ENCODE data around the gene NLK. TPM values are rescaled to one million over a fixed set of nuclear protein-coding genes. Genes with fewer than 3 reads are reported as not detected.

The NLK gene
- total and polyA plus RNA-seq, 10 of the 15 experiments (the other 5 are each of a cell fraction or from before 2014, with no cell fraction given), result 5.0 to 22.9 (median 15.0) TPM

DNA sequence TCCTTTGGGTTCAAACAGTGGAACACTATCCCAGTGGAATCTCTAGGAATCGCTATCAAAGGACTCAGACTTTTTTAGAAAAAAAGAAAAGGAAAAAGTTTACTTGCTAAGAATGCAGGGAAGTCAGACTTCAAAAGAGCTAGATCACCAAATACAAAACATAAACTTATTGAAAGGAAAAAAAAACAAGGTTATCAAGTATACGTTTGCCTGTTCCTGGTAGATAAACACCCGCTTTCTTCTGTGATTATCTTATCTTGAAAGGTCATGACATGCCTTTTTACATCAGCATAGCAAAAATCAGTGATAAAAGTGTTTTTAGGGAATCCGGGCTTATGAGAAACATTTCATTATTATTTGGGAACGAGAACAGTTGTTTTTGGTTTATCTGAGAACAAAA lies 147.2 kb downstream of the NLK start:
- no TSS peak for BruUV-seq (replicated peaks)
- SMC1A ChIA-PET (ENCODE audit: uncharacterized antibody, unreplicated experiment), result no interaction called here
- Histone ChIP-seq H3K79me2 (ENCODE audit: control insufficient read depth, insufficient read depth, low read length) (no peaks in the 10 kb centered on the region), H3K27ac (ENCODE audit: control insufficient read depth, insufficient read depth) (no peak overlapping the region), H3K4me3 (no peak overlapping the region), H3K27me3 (replicated peaks in 1 of 2; ENCODE audit: control insufficient read depth in 2 of 2, insufficient read depth in 2 of 2, low read length in 1 of 2) (no peaks in the 10 kb centered on the region), H3K4me1 (ENCODE audit: control insufficient read depth, insufficient read depth, low read length) (no peaks in the 10 kb centered on the region), H3K4me2 (ENCODE audit: control insufficient read depth, insufficient read depth) (no peak overlapping the region), H3K36me3 (ENCODE audit: control insufficient read depth in 2 of 2, insufficient read depth in 2 of 2, low read length in 1 of 2) (peaks cover 3 to 14% of the 10 kb centered on the region in 2 experiments; a peak in 2 of 4 replicates), H2AFZ (ENCODE audit: control insufficient read depth, low read depth, low read length) (no peak overlapping the region), H4K20me1 (ENCODE audit: control insufficient read depth, insufficient read depth) (no peaks in the 10 kb centered on the region), H3K9ac (ENCODE audit: control insufficient read depth, insufficient read depth, low read length) (no peak overlapping the region), H3K9me3 (replicated peaks; ENCODE audit: control insufficient read depth, insufficient read depth, low read length) (peaks cover 4% of the 10 kb centered on the region; the same call in 2 of the 3 replicates)
- in situ Hi-C loops (cut with MboI) (no loop called here), intact Hi-C loops (cut with micrococcal nuclease; ENCODE audit: unreplicated experiment) (no loop called here)
- RAD21 ChIA-PET (ENCODE audit: unreplicated experiment), result no interaction called here
- ATAC-seq, result no peak
- POLR2A ChIA-PET, result no interaction called here
- 96% methylated on average over 5 of the region's 5 CpGs for WGBS (ENCODE audit: insufficient coverage, insufficient replicate concordance, low lambda C conversion rate, missing lambda C conversion rate)
- DNase-seq (ENCODE audit: low read depth, low spot score), result no peak
- FAIRE-seq, result no peak
- CTCF ChIA-PET, result interaction anchor here (0.6 to 1.3 kb wide), 3 partner anchors 11 to 310 kb away, joined by 3 to 5 read pairs (median 3); no protein-coding TSS in a partner anchor
- no peak for TF ChIP-seq CREB1 (IDR thresholded peaks at IDR 0.05; ENCODE audit: low read depth)
- no peak for TF ChIP-seq CBX5 (IDR thresholded peaks at IDR 0.05; ENCODE audit: low read depth)

DNA sequence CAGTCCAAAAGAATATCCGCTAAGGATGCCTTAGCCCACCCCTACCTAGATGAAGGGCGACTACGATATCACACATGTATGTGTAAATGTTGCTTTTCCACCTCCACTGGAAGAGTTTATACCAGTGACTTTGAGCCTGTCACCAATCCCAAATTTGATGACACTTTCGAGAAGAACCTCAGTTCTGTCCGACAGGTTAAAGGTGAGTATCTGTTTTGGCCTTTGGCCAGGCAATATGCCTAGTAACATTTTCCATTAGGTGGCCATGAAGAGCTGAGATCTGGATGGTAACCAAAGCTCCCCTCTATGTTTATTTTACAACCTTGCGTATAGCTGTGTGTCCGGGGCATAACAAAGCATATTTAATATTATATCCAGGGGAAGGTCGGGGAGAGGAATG lies 148.5 kb downstream of the NLK start:
- in situ Hi-C loops (cut with MboI), result no loop called here
- Histone ChIP-seq H3K4me3 (no peak overlapping the region), H3K9ac (ENCODE audit: control insufficient read depth, insufficient read depth, low read length) (no peak overlapping the region), H3K79me2 (ENCODE audit: control insufficient read depth, insufficient read depth, low read length) (no peaks in the 10 kb centered on the region), H3K27ac (ENCODE audit: control insufficient read depth, insufficient read depth) (no peak overlapping the region), H3K36me3 (ENCODE audit: control insufficient read depth in 2 of 2, insufficient read depth in 2 of 2, low read length in 1 of 2) (peaks cover 4 to 6% of the 10 kb centered on the region in 2 experiments; a peak in 1 of 4 replicates), H3K9me3 (replicated peaks; ENCODE audit: control insufficient read depth, insufficient read depth, low read length) (peaks cover 4% of the 10 kb centered on the region; the same call in 2 of the 3 replicates), H3K4me1 (ENCODE audit: control insufficient read depth, insufficient read depth, low read length) (no peaks in the 10 kb centered on the region), H3K27me3 (replicated peaks in 1 of 2; ENCODE audit: control insufficient read depth in 2 of 2, insufficient read depth in 2 of 2, low read length in 1 of 2) (no peaks in the 10 kb centered on the region), H2AFZ (ENCODE audit: control insufficient read depth, low read depth, low read length) (no peak overlapping the region), H4K20me1 (ENCODE audit: control insufficient read depth, insufficient read depth) (no peaks in the 10 kb centered on the region), H3K4me2 (ENCODE audit: control insufficient read depth, insufficient read depth) (no peak overlapping the region)
- 97% methylated on average over 8 of the region's 8 CpGs for WGBS (ENCODE audit: insufficient coverage, insufficient replicate concordance, low lambda C conversion rate, missing lambda C conversion rate)
- ChIA-PET CTCF (no interaction called here), SMC1A (ENCODE audit: uncharacterized antibody, unreplicated experiment) (interaction anchor here (1.4 kb wide), 1 partner anchor 133 kb away, joined by 3 read pairs; no protein-coding TSS in a partner anchor), POLR2A (no interaction called here), RAD21 (ENCODE audit: unreplicated experiment) (no interaction called here)
- ATAC-seq (no peak), FAIRE-seq (no peak), DNase-seq (ENCODE audit: low read depth, low spot score) (no peak)
- intact Hi-C loops (cut with micrococcal nuclease; ENCODE audit: unreplicated experiment), result no loop called here
- BruUV-seq (replicated peaks), result no TSS peak
- TF ChIP-seq NFYA (IDR thresholded peaks at IDR 0.05; ENCODE audit: borderline replicate concordance, low read depth, low read length) (no peak), NR2F1 (conservative IDR thresholded peaks at IDR 0.05) (no peak), RB1 (IDR thresholded peaks at IDR 0.05; ENCODE audit: borderline replicate concordance) (no peak), POLR2A (IDR thresholded peaks at IDR 0.05; ENCODE audit: low read depth, low read length) (no peak), RAD51 (IDR thresholded peaks at IDR 0.05) (no peak), ZNF274 (IDR thresholded peaks at IDR 0.05; ENCODE audit: insufficient read depth, insufficient read length) (no peak), GATAD2B (conservative IDR thresholded peaks at IDR 0.05; ENCODE audit: low read depth) (no peak), BRCA1 (IDR thresholded peaks at IDR 0.05; ENCODE audit: low read depth, low read length) (no peak), ZNF384 (IDR thresholded peaks at IDR 0.05; ENCODE audit: borderline replicate concordance, low read depth, low read length) (no peak), ZNF217 (IDR thresholded peaks at IDR 0.05) (no peak), POU2F2 (IDR thresholded peaks at IDR 0.05; ENCODE audit: borderline replicate concordance, low read depth, low read length) (no peak), ESRRA (IDR thresholded peaks at IDR 0.05; ENCODE audit: low read length) (no peak), RCOR1 (conservative IDR thresholded peaks at IDR 0.05; ENCODE audit: low read depth, low read length) (no peak), SREBF1 (IDR thresholded peaks at IDR 0.05; ENCODE audit: low read length) (no peak), KLF5 (IDR thresholded peaks at IDR 0.05; ENCODE audit: partially characterized antibody) (no peak), KDM1A (IDR thresholded peaks at IDR 0.05; ENCODE audit: borderline replicate concordance) (no peak)
- TF ChIP-seq, protein P1, sequence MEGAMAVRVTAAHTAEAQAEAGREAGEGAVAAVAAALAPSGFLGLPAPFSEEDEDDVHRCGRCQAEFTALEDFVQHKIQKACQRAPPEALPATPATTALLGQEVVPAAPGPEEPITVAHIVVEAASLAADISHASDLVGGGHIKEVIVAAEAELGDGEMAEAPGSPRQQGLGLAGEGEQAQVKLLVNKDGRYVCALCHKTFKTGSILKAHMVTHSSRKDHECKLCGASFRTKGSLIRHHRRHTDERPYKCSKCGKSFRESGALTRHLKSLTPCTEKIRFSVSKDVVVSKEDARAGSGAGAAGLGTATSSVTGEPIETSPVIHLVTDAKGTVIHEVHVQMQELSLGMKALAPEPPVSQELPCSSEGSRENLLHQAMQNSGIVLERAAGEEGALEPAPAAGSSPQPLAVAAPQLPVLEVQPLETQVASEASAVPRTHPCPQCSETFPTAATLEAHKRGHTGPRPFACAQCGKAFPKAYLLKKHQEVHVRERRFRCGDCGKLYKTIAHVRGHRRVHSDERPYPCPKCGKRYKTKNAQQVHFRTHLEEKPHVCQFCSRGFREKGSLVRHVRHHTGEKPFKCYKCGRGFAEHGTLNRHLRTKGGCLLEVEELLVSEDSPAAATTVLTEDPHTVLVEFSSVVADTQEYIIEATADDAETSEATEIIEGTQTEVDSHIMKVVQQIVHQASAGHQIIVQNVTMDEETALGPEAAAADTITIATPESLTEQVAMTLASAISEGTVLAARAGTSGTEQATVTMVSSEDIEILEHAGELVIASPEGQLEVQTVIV (IDR thresholded peaks at IDR 0.05; ENCODE audit: borderline replicate concordance, partially characterized antibody), result no peak

Data from GM12878 (cell line).